ENCODE measurements around the gene PLEKHG4B. TPM values are rescaled to one million over a fixed set of nuclear protein-coding genes. Genes with fewer than 3 reads are reported as not detected.

Gene PLEKHG4B
- total RNA-seq, 1 experiment from 2014 or later = 0.02 TPM

- no peak overlapping the region for H2AFZ ChIP-seq (ENCODE audit: low read depth, low read length, poor library complexity, severe bottlenecking)
- POLR2A ChIA-PET = no interaction called here
- no peaks in the 10 kb centered on the region for H3K27me3 ChIP-seq (ENCODE audit: insufficient read depth, low read length)
Measured at GRCh38 chr5:156411-157072, 64.6 kb downstream of the PLEKHG4B start.

More at GRCh38 chr5:156411-157072, 64.6 kb downstream of the PLEKHG4B start:
- Histone ChIP-seq H3K4me2 (ENCODE audit: low read length) (no peak overlapping the region), H3K4me1 (ENCODE audit: control insufficient read depth in 1 of 2, insufficient read depth in 2 of 2, low read length in 2 of 2) (no peaks in the 10 kb centered on the region), H3K9ac (ENCODE audit: low read length) (no peak overlapping the region), H3K27ac (ENCODE audit: low read depth, low read length) (no peak overlapping the region), H3K4me3 (replicated peaks in 1 of 2; ENCODE audit: low read depth in 1 of 2, low read length in 2 of 2) (no peak overlapping the region), H3K9me3 (ENCODE audit: control insufficient read depth in 1 of 2, insufficient read depth in 1 of 2, low read depth in 1 of 2, low read length in 2 of 2) (no peaks in the 10 kb centered on the region), H3K9me2 (ENCODE audit: insufficient read depth) (no peaks in the 10 kb centered on the region), H3K79me2 (ENCODE audit: insufficient read depth, low read length) (no peaks in the 10 kb centered on the region), H4K20me1 (ENCODE audit: insufficient read depth) (no peaks in the 10 kb centered on the region), H3K36me3 (ENCODE audit: control insufficient read depth in 1 of 2, insufficient read depth in 2 of 2, low read length in 2 of 2) (no peaks in the 10 kb centered on the region)
- TF ChIP-seq FOSL1 (IDR thresholded peaks at IDR 0.05; ENCODE audit: low read depth) (no peak), SIN3A (IDR thresholded peaks at IDR 0.05; ENCODE audit: low read depth) (no peak), EZH2 (IDR thresholded peaks at IDR 0.05) (no peak), POLR2A (IDR thresholded peaks at IDR 0.05; ENCODE audit: borderline replicate concordance, extremely low read depth, insufficient read depth, insufficient read length) (no peak), ZFX (IDR thresholded peaks at IDR 0.05) (no peak), JUND (IDR thresholded peaks at IDR 0.05) (no peak), SRF (IDR thresholded peaks at IDR 0.05; ENCODE audit: low read depth) (no peak), CEBPB (IDR thresholded peaks at IDR 0.05; ENCODE audit: low read depth) (no peak), RAD21 (IDR thresholded peaks at IDR 0.05; ENCODE audit: low read depth) (no peak), SP1 (IDR thresholded peaks at IDR 0.05; ENCODE audit: low read depth) (no peak), CBX3 (IDR thresholded peaks at IDR 0.05; ENCODE audit: low read depth) (no peak), CTCF (IDR thresholded peaks at IDR 0.05 in 2 of 3, conservative IDR thresholded peaks at IDR 0.05 in 1 of 3; ENCODE audit: borderline replicate concordance in 1 of 3, insufficient read depth in 1 of 3, low read depth in 2 of 3, low read length in 2 of 3) (no peak), YY1 (IDR thresholded peaks at IDR 0.05; ENCODE audit: extremely low read depth, insufficient replicate concordance, low read depth, low read length) (no peak)
- TF ChIP-seq, protein P1, sequence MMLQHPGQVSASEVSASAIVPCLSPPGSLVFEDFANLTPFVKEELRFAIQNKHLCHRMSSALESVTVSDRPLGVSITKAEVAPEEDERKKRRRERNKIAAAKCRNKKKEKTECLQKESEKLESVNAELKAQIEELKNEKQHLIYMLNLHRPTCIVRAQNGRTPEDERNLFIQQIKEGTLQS (IDR thresholded peaks at IDR 0.05) = no peak
- TF ChIP-seq, protein P2, sequence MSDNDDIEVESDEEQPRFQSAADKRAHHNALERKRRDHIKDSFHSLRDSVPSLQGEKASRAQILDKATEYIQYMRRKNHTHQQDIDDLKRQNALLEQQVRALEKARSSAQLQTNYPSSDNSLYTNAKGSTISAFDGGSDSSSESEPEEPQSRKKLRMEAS (IDR thresholded peaks at IDR 0.05) = no peak
- RAD21 ChIA-PET (ENCODE audit: low non-redundant PET in 1 of 2, low total read pairs in 2 of 2, uncharacterized antibody in 2 of 2, unreplicated experiment in 2 of 2) = no interaction called here
- no peak for ATAC-seq
- intact Hi-C loops (cut with micrococcal nuclease) = no loop called here
- no TSS peak for BruUV-seq (replicated peaks)
- CTCF ChIA-PET = no interaction called here
- no peak for DNase-seq (ENCODE audit: low read depth, low spot score)

Measured in HCT116 (cell line).